Measurements from ENCODE around the gene TMEM135. TPM values are rescaled to one million over a fixed set of nuclear protein-coding genes. Genes with fewer than 3 reads are reported as not detected.
"Not testable (repeated sequence)": the region's sequence is repeated elsewhere in the genome, so short reads cannot be mapped to it uniquely, and the experiment has no call there.

TMEM135 gene
- total RNA-seq, 5 donors from 2014 or later (not counting 1 experiment from before 2014, with no cell fraction given) = 6.3 to 20.8 (median 12.7) TPM

DNA sequence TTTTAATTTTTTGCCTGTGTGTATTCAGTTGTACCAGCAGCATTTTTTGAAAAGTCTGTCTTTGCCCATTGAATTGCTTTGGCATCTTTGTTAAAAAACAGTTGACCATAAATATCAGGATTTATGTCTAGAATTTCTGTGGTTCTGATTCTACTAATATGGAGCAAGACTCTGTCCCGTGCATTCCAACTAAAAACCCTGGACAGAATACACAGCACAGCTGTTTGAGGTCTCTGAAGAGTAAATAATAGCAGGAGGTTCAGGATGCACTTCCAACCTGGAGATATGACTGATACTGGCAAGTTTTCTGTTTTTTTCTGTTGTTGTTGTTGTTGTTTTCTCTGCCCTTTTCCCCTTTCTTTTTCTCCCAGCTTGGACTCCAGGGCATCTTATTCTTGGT lies 141.9 kb downstream of the TMEM135 start:
- Histone ChIP-seq H3K4me1 (ENCODE audit: control insufficient read depth in 1 of 2, extremely low read depth in 1 of 2, insufficient read depth in 2 of 2, low read length in 2 of 2) (no peaks in the 10 kb centered on the region), H3K27me3 (replicated peaks in 1 of 2; ENCODE audit: control insufficient read depth in 2 of 2, extremely low read depth in 1 of 2, insufficient read depth in 2 of 2, low read length in 1 of 2) (no peaks in the 10 kb centered on the region), H3K27ac (ENCODE audit: low read length) (no peak overlapping the region), H3K9me3 (no peaks in the 10 kb centered on the region), H3K36me3 (ENCODE audit: control insufficient read depth in 2 of 2, extremely low read depth in 1 of 2, insufficient read depth in 1 of 2, low read length in 1 of 2) (no peaks in the 10 kb centered on the region), H3K4me3 (ENCODE audit: control insufficient read depth in 1 of 2, extremely low read depth in 1 of 2, low read length in 1 of 2) (no peak overlapping the region)
- no peaks in the 10 kb centered on the region for H3K27me3 Mint-ChIP-seq
- ChIA-PET CTCF (no interaction called here), POLR2A (no interaction called here)
- peaks cover 0 to 5% (median 4%) of the 10 kb centered on the region in 3 donors for H3K9me3 Mint-ChIP-seq
- no peak for DNase-seq
- H3K4me1 Mint-ChIP-seq = peaks cover 0 to under 1% (median 0%) of the 10 kb centered on the region in 3 donors
- H3K4me3 Mint-ChIP-seq = no peak overlapping the region
- ATAC-seq (replicated peaks in 1 of 4) = no peak
- H3K27ac Mint-ChIP-seq = no peak overlapping the region
- no CpG with 5 or more reads among the region's 1 CpG for WGBS (ENCODE audit: insufficient coverage)
- peaks cover 53% of the 10 kb centered on the region for H3K36me3 Mint-ChIP-seq

DNA sequence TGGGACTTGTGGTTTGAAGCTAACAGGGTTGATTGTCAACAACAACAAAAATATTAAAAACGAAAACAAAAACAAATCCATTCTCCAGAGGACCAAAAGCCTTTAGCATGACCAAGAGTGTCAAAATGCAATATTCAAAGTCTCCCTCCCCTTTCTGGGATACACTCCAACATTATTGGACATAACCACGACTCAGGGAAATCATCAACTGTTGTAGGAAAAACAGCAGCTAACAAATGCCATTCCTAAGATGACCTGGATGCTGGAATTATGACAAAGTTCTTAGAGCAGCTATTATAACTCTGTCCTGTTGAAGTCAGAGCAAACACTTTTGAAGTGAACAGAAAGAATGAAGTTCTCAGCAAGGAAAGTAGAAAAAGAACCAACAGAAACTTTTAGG lies 143.0 kb downstream of the TMEM135 start:
- Histone ChIP-seq H3K9me3 (no peaks in the 10 kb centered on the region), H3K27ac (ENCODE audit: low read length) (no peak overlapping the region), H3K4me1 (ENCODE audit: control insufficient read depth in 1 of 2, extremely low read depth in 1 of 2, insufficient read depth in 2 of 2, low read length in 2 of 2) (no peaks in the 10 kb centered on the region), H3K27me3 (replicated peaks in 1 of 2; ENCODE audit: control insufficient read depth in 2 of 2, extremely low read depth in 1 of 2, insufficient read depth in 2 of 2, low read length in 1 of 2) (no peaks in the 10 kb centered on the region), H3K4me3 (ENCODE audit: control insufficient read depth in 1 of 2, extremely low read depth in 1 of 2, low read length in 1 of 2) (no peak overlapping the region), H3K36me3 (ENCODE audit: control insufficient read depth in 2 of 2, extremely low read depth in 1 of 2, insufficient read depth in 1 of 2, low read length in 1 of 2) (no peaks in the 10 kb centered on the region)
- no peak overlapping the region for H3K4me3 Mint-ChIP-seq
- H3K36me3 Mint-ChIP-seq = peaks cover 55% of the 10 kb centered on the region
- no peak overlapping the region for H3K27ac Mint-ChIP-seq
- POLR2A ChIA-PET = no interaction called here
- no peak for DNase-seq
- peaks cover 0 to 5% (median 4%) of the 10 kb centered on the region in 3 donors for H3K9me3 Mint-ChIP-seq
- CTCF ChIA-PET = no interaction called here
- 83% methylated on average over 2 of the region's 2 CpGs for WGBS (ENCODE audit: insufficient coverage)
- peaks cover 0 to 6% (median 0%) of the 10 kb centered on the region in 3 donors for H3K4me1 Mint-ChIP-seq
- no peak for ATAC-seq (replicated peaks in 1 of 4)
- no peaks in the 10 kb centered on the region for H3K27me3 Mint-ChIP-seq

DNA sequence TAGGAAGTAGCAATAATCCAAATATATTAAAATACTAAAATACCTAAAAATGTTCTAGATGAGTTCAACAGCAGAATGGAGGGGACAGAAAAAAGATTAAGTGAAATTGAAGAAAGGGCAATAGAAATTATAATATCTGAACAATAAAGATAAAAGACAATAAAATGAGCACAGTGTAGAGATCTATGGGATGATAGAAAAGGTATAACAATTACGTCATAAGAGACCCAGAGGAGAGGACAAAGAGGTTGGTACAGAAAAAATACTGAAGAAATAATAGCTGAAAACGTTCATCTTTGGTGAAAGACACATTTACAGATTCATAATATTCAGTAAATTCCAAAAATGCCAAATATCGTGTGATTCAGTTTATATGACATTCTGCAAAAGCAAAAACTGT lies 143.4 kb downstream of the TMEM135 start:
- 100% methylated on average over 1 of the region's 3 CpGs for WGBS (ENCODE audit: insufficient coverage)
- H3K9me3 ChIP-seq = no peaks in the 10 kb centered on the region
- Mint-ChIP-seq H3K4me1 (peaks cover 0 to 6% (median 0%) of the 10 kb centered on the region in 3 donors), H3K4me3 (no peak overlapping the region), H3K27ac (no peak overlapping the region), H3K27me3 (no peaks in the 10 kb centered on the region), H3K9me3 (peaks cover 0 to 5% (median 4%) of the 10 kb centered on the region in 3 donors), H3K36me3 (peaks cover 55% of the 10 kb centered on the region)
- ChIA-PET CTCF (no interaction called here), POLR2A (no interaction called here)
- no peak for DNase-seq
- no peak overlapping the region for H3K27ac ChIP-seq (ENCODE audit: low read length)
- no peak overlapping the region for H3K4me3 ChIP-seq (ENCODE audit: control insufficient read depth in 1 of 2, extremely low read depth in 1 of 2, low read length in 1 of 2)
- H3K4me1 ChIP-seq (ENCODE audit: control insufficient read depth in 1 of 2, extremely low read depth in 1 of 2, insufficient read depth in 2 of 2, low read length in 2 of 2) = no peaks in the 10 kb centered on the region
- H3K36me3 ChIP-seq (ENCODE audit: control insufficient read depth in 2 of 2, extremely low read depth in 1 of 2, insufficient read depth in 1 of 2, low read length in 1 of 2) = no peaks in the 10 kb centered on the region
- no peaks in the 10 kb centered on the region for H3K27me3 ChIP-seq (replicated peaks in 1 of 2; ENCODE audit: control insufficient read depth in 2 of 2, extremely low read depth in 1 of 2, insufficient read depth in 2 of 2, low read length in 1 of 2)
- no peak for ATAC-seq (replicated peaks in 1 of 4)

DNA sequence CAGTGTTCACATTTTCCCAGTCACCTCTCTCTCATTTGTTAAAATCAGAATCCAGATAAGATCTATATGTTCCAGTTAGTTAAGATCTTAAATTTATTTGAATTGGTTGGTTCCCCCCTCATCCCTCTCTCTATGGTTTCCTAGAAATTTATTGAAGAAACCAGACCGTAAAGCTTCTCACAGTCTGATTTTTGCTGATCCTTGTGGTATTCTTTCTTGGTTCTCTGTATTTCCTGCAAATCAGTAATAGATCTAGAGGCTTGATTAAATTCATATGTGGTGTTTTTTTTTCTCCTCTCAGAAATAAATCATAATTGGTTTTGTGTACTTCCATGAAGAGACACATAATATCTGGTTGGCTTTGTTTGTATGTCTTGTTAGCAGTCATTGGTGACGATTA lies 147.5 kb downstream of the TMEM135 start:
- Mint-ChIP-seq H3K36me3 (peaks cover 28% of the 10 kb centered on the region), H3K4me1 (peaks cover 0 to 6% (median 0%) of the 10 kb centered on the region in 3 donors), H3K4me3 (no peak overlapping the region), H3K27me3 (no peaks in the 10 kb centered on the region), H3K27ac (no peak overlapping the region), H3K9me3 (no peaks in the 10 kb centered on the region)
- Histone ChIP-seq H3K27me3 (replicated peaks in 1 of 2; ENCODE audit: control insufficient read depth in 2 of 2, extremely low read depth in 1 of 2, insufficient read depth in 2 of 2, low read length in 1 of 2) (no peaks in the 10 kb centered on the region), H3K4me3 (ENCODE audit: control insufficient read depth in 1 of 2, extremely low read depth in 1 of 2, low read length in 1 of 2) (no peak overlapping the region), H3K27ac (ENCODE audit: low read length) (no peak overlapping the region), H3K9me3 (no peaks in the 10 kb centered on the region), H3K4me1 (ENCODE audit: control insufficient read depth in 1 of 2, extremely low read depth in 1 of 2, insufficient read depth in 2 of 2, low read length in 2 of 2) (no peaks in the 10 kb centered on the region), H3K36me3 (ENCODE audit: control insufficient read depth in 2 of 2, extremely low read depth in 1 of 2, insufficient read depth in 1 of 2, low read length in 1 of 2) (no peaks in the 10 kb centered on the region)
- ChIA-PET POLR2A (no interaction called here), CTCF (no interaction called here)
- no CpG with 5 or more reads among the region's 2 CpGs for WGBS (ENCODE audit: insufficient coverage)
- DNase-seq (no peak), ATAC-seq (replicated peaks in 1 of 4) (no peak)

DNA sequence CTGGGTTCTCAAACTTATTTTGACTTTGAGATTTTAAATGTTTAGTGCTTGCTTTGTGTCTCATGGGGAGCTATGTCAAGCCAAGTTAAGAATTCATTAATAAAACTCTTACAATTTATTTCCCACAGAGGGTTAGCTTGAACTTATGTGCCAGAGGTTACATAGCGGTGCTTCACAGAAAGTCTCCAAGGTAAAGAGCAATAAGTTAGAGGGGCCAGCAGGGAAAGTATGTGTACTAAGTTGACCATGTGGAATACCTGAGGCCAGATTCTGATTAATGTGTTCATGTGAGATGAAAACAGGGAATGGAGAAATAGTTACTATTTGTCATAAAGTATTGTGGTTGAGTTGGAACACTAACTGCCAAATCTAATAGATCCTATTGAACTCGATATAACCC lies 149.3 kb downstream of the TMEM135 start:
- Mint-ChIP-seq H3K9me3 (no peaks in the 10 kb centered on the region), H3K4me3 (no peak overlapping the region), H3K36me3 (peaks cover 21% of the 10 kb centered on the region), H3K4me1 (peaks cover 0 to 8% (median 6%) of the 10 kb centered on the region in 3 donors), H3K27me3 (no peaks in the 10 kb centered on the region), H3K27ac (no peak overlapping the region)
- ATAC-seq (replicated peaks in 1 of 4) (no peak), DNase-seq (no peak)
- ChIA-PET POLR2A (no interaction called here), CTCF (no interaction called here)
- H3K9me3 ChIP-seq = no peaks in the 10 kb centered on the region
- H3K4me3 ChIP-seq (ENCODE audit: control insufficient read depth in 1 of 2, extremely low read depth in 1 of 2, low read length in 1 of 2) = no peak overlapping the region
- H3K4me1 ChIP-seq (ENCODE audit: control insufficient read depth in 1 of 2, extremely low read depth in 1 of 2, insufficient read depth in 2 of 2, low read length in 2 of 2) = no peaks in the 10 kb centered on the region
- H3K27me3 ChIP-seq (replicated peaks in 1 of 2; ENCODE audit: control insufficient read depth in 2 of 2, extremely low read depth in 1 of 2, insufficient read depth in 2 of 2, low read length in 1 of 2) = no peaks in the 10 kb centered on the region
- H3K36me3 ChIP-seq (ENCODE audit: control insufficient read depth in 2 of 2, extremely low read depth in 1 of 2, insufficient read depth in 1 of 2, low read length in 1 of 2) = no peaks in the 10 kb centered on the region
- WGBS (ENCODE audit: insufficient coverage) = no CpG with 5 or more reads among the region's 2 CpGs
- no peak overlapping the region for H3K27ac ChIP-seq (ENCODE audit: low read length)

DNA sequence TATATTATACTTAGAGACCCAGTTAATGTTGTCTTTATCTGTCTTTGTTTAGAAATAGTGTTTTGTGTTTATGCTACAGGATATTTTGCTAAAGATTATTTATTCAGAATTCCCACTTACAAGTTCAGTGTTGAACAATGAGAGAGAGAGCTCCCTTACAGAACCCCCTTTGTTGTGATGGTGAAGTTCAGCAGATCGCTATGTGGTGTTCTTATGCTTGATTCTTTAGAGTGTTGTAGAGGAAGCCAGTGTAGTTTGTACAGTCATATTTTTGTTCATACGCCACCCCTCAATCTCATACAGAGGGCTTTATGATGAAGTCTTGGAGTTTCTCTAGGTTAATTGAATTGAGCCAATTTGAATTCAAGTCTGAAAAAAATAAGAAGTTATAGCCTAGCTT lies 150.2 kb downstream of the TMEM135 start:
- POLR2A ChIA-PET = no interaction called here
- ATAC-seq (replicated peaks in 1 of 4) (no peak), DNase-seq (no peak)
- no peak overlapping the region for H3K27ac ChIP-seq (ENCODE audit: low read length)
- no peaks in the 10 kb centered on the region for H3K27me3 ChIP-seq (replicated peaks in 1 of 2; ENCODE audit: control insufficient read depth in 2 of 2, extremely low read depth in 1 of 2, insufficient read depth in 2 of 2, low read length in 1 of 2)
- H3K9me3 ChIP-seq = no peaks in the 10 kb centered on the region
- no peaks in the 10 kb centered on the region for H3K4me1 ChIP-seq (ENCODE audit: control insufficient read depth in 1 of 2, extremely low read depth in 1 of 2, insufficient read depth in 2 of 2, low read length in 2 of 2)
- H3K4me3 ChIP-seq (ENCODE audit: control insufficient read depth in 1 of 2, extremely low read depth in 1 of 2, low read length in 1 of 2) = no peak overlapping the region
- peaks cover 0 to 8% (median 6%) of the 10 kb centered on the region in 3 donors for H3K4me1 Mint-ChIP-seq
- no peaks in the 10 kb centered on the region for H3K27me3 Mint-ChIP-seq
- H3K4me3 Mint-ChIP-seq = no peak overlapping the region
- peaks cover 17% of the 10 kb centered on the region for H3K36me3 Mint-ChIP-seq
- CTCF ChIA-PET = no interaction called here
- H3K27ac Mint-ChIP-seq = no peak overlapping the region
- WGBS (ENCODE audit: insufficient coverage) = no CpG with 5 or more reads among the region's 2 CpGs
- no peaks in the 10 kb centered on the region for H3K36me3 ChIP-seq (ENCODE audit: control insufficient read depth in 2 of 2, extremely low read depth in 1 of 2, insufficient read depth in 1 of 2, low read length in 1 of 2)
- no peaks in the 10 kb centered on the region for H3K9me3 Mint-ChIP-seq

DNA sequence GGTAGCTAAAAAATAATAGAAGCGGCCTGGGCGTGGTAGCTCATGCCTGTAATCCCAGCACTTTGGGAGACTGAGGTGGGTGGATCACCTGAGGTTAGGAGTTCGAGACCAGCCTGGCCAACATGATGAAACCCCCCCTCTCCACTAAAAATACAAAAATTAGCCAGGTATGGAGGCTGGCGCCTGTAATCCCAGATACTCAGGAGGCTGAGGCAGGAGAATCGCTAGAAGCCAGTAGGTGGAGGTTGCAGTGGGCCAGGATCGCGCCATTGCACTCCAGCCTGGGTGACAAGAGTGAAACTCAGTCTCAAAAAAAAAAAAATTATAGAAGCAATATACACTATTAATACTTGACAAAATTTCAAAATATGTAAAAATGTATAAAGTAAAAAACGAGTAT lies 150.7 kb downstream of the TMEM135 start:
- H3K4me3 Mint-ChIP-seq; H3K4me3 ChIP-seq (ENCODE audit: control insufficient read depth in 1 of 2, extremely low read depth in 1 of 2, low read length in 1 of 2); H3K9me3 ChIP-seq; H3K27me3 Mint-ChIP-seq; CTCF ChIA-PET; ATAC-seq (replicated peaks in 1 of 4); H3K4me1 Mint-ChIP-seq; H3K9me3 Mint-ChIP-seq; DNase-seq; H3K27me3 ChIP-seq (replicated peaks in 1 of 2; ENCODE audit: control insufficient read depth in 2 of 2, extremely low read depth in 1 of 2, insufficient read depth in 2 of 2, low read length in 1 of 2); H3K27ac Mint-ChIP-seq; H3K27ac ChIP-seq (ENCODE audit: low read length); H3K36me3 ChIP-seq (ENCODE audit: control insufficient read depth in 2 of 2, extremely low read depth in 1 of 2, insufficient read depth in 1 of 2, low read length in 1 of 2); POLR2A ChIA-PET; H3K4me1 ChIP-seq (ENCODE audit: control insufficient read depth in 1 of 2, extremely low read depth in 1 of 2, insufficient read depth in 2 of 2, low read length in 2 of 2): not testable (repeated sequence)
- no CpG with 5 or more reads among the region's 8 CpGs for WGBS (ENCODE audit: insufficient coverage)
- peaks cover 17% of the 10 kb centered on the region for H3K36me3 Mint-ChIP-seq

All from T-cell (primary cell).